ENCODE data around the gene KRTAP10-7. TPM values are rescaled to one million over a fixed set of nuclear protein-coding genes. Genes with fewer than 3 reads are reported as not detected.

Gene KRTAP10-7
- total and polyA plus RNA-seq, 9 donors = not detected

GRCh38 chr21:44558695-44559094, 41.7 kb upstream of the KRTAP10-7 start, which contains the start of gene KRTAP10-3:
KRTAP10-3 (minus strand) TSS chr21:44558795; CDS start chr21:44558715, 80 bp downstream.
- no peaks in the 10 kb centered on the region for H3K36me3 ChIP-seq (ENCODE audit: control insufficient read depth, insufficient read depth, low read length)
- H3K4me3 ChIP-seq (ENCODE audit: low read length) = no peak within 1 kb of the TSS
- H3K27ac ChIP-seq (ENCODE audit: low read length) = no peak within 1 kb of the TSS
- no peak for DNase-seq
- peaks cover 9% of the 10 kb centered on the region for H3K27me3 ChIP-seq (ENCODE audit: control insufficient read depth, insufficient read depth, low read length)
- peaks cover 3% of the 10 kb centered on the region for H3K4me1 ChIP-seq (ENCODE audit: control insufficient read depth, insufficient read depth, low read length)
- H3K9me3 ChIP-seq (replicated peaks; ENCODE audit: control insufficient read depth, low read depth, low read length) = no peaks in the 10 kb centered on the region
- 46% methylated on average over 5 of the region's 5 CpGs for WGBS (ENCODE audit: insufficient coverage)

DNA sequence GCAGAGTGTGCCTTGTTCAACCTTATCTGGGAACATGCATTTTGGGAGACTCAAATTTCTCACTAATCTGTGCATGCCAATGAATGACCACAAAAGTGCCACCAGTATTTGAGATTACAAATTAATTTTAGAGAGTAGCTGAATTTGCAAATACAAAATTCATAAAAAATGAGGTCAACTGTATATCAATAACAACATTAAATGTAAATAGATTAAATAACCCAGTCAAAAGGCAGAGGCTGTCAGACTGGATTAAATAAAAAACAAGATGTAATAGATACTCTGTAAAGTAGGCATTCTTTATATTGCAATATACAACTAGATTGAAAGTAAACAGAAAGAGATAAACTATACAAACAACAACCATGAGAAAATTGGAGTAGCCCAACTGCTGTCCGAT, 36.3 kb upstream of the KRTAP10-7 start:
- Histone ChIP-seq H3K4me1 (ENCODE audit: control insufficient read depth, insufficient read depth, low read length) (peaks cover 8% of the 10 kb centered on the region), H3K4me3 (ENCODE audit: low read length) (no peak overlapping the region), H3K36me3 (ENCODE audit: control insufficient read depth, insufficient read depth, low read length) (no peaks in the 10 kb centered on the region), H3K27ac (ENCODE audit: low read length) (no peak overlapping the region), H3K27me3 (ENCODE audit: control insufficient read depth, insufficient read depth, low read length) (no peaks in the 10 kb centered on the region), H3K9me3 (replicated peaks; ENCODE audit: control insufficient read depth, low read depth, low read length) (no peaks in the 10 kb centered on the region)
- DNase-seq = no peak
- no CpG with 5 or more reads among the region's 1 CpG for WGBS (ENCODE audit: insufficient coverage)

DNA sequence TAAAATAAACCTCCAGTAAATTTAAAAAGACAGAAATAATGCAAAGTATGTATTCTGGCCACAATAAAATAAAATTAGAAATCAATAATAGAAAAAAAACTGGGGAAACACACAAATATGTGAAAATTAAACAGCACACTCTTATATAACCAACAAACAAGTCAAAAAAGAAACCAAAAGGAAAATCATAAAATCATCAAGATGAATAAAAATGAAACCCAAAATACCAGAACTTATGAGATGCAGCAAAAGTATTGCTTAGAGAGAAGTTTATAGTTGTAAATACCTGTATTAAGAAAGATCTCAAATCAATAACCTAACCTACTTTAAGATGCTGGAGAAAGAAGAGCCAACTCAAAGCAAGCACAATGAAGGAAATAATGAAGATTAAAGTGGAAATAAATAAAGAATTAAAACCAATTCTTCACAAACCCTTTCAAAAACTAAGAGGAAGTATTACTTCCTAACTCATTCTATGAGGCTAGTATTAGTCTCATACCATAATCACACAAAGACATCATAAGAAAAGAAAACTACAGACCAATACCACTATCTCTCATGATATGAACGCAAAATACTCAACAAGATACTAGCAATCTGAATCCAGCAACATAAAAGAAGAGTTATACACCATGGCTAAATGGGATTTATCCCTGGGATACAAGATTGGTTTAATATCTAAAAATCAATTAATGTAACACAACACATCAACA, 35.4 kb upstream of the KRTAP10-7 start:
- Histone ChIP-seq H3K27ac (ENCODE audit: low read length) (no peak overlapping the region), H3K36me3 (ENCODE audit: control insufficient read depth, insufficient read depth, low read length) (no peaks in the 10 kb centered on the region), H3K9me3 (replicated peaks; ENCODE audit: control insufficient read depth, low read depth, low read length) (no peaks in the 10 kb centered on the region), H3K4me1 (ENCODE audit: control insufficient read depth, insufficient read depth, low read length) (peaks cover 11% of the 10 kb centered on the region), H3K27me3 (ENCODE audit: control insufficient read depth, insufficient read depth, low read length) (no peaks in the 10 kb centered on the region), H3K4me3 (ENCODE audit: low read length) (no peak overlapping the region)
- no peak for DNase-seq
- no CpG with 5 or more reads among the region's 1 CpG for WGBS (ENCODE audit: insufficient coverage)

DNA sequence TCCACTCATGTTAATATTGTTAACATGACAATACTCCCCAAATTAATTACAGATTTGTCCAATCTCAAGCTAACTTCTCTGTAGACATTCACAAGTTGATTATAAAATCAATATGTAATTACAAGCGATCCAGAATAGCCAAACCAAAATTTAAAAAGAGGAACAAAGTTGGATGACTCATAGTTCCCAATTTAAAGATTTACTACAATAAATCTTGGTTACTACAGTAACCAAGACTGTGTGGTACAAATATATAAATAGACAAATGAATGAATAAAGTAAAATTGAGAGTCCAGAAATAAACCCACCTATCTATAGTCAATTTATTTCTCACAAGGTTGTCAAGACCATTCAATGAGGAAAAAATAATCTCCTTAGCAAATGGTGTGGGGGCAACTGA, 34.0 kb upstream of the KRTAP10-7 start:
- H3K4me1 ChIP-seq (ENCODE audit: control insufficient read depth, insufficient read depth, low read length) = peaks cover 11% of the 10 kb centered on the region
- no peak overlapping the region for H3K27ac ChIP-seq (ENCODE audit: low read length)
- H3K27me3 ChIP-seq (ENCODE audit: control insufficient read depth, insufficient read depth, low read length) = peaks cover under 1% of the 10 kb centered on the region
- no peaks in the 10 kb centered on the region for H3K36me3 ChIP-seq (ENCODE audit: control insufficient read depth, insufficient read depth, low read length)
- no CpG with 5 or more reads among the region's 1 CpG for WGBS (ENCODE audit: insufficient coverage)
- no peak overlapping the region for H3K4me3 ChIP-seq (ENCODE audit: low read length)
- peaks cover 3% of the 10 kb centered on the region for H3K9me3 ChIP-seq (replicated peaks; ENCODE audit: control insufficient read depth, low read depth, low read length)
- DNase-seq = no peak

GRCh38 chr21:44567481-44568171, 32.8 kb upstream of the KRTAP10-7 start:
- H3K4me1 ChIP-seq (ENCODE audit: control insufficient read depth, insufficient read depth, low read length) = peaks cover 11% of the 10 kb centered on the region
- H3K4me3 ChIP-seq (ENCODE audit: low read length) = no peak overlapping the region
- WGBS (ENCODE audit: insufficient coverage) = 91% methylated on average over 18 of the region's 18 CpGs
- H3K27ac ChIP-seq (ENCODE audit: low read length) = no peak overlapping the region
- no peaks in the 10 kb centered on the region for H3K36me3 ChIP-seq (ENCODE audit: control insufficient read depth, insufficient read depth, low read length)
- no peak for DNase-seq
- peaks cover 5% of the 10 kb centered on the region for H3K9me3 ChIP-seq (replicated peaks; ENCODE audit: control insufficient read depth, low read depth, low read length)
- H3K27me3 ChIP-seq (ENCODE audit: control insufficient read depth, insufficient read depth, low read length) = peaks cover 7% of the 10 kb centered on the region

- peaks cover 11% of the 10 kb centered on the region for H3K4me1 ChIP-seq (ENCODE audit: control insufficient read depth, insufficient read depth, low read length)
- WGBS (ENCODE audit: insufficient coverage) = 69% methylated on average over 12 of the region's 12 CpGs
- H3K36me3 ChIP-seq (ENCODE audit: control insufficient read depth, insufficient read depth, low read length) = no peaks in the 10 kb centered on the region
- no peak overlapping the region for H3K4me3 ChIP-seq (ENCODE audit: low read length)
- H3K27ac ChIP-seq (ENCODE audit: low read length) = no peak overlapping the region
- peaks cover 7% of the 10 kb centered on the region for H3K27me3 ChIP-seq (ENCODE audit: control insufficient read depth, insufficient read depth, low read length)
- DNase-seq = no peak
- peaks cover 5% of the 10 kb centered on the region for H3K9me3 ChIP-seq (replicated peaks; ENCODE audit: control insufficient read depth, low read depth, low read length)
These were observed 32.1 kb upstream of the KRTAP10-7 start for GRCh38 chr21:44568261-44568660.

GRCh38 chr21:44568667-44569556, 31.5 kb upstream of the KRTAP10-7 start:
- peak; percentile 33 for DNase-seq
- 68% methylated on average over 24 of the region's 27 CpGs for WGBS (ENCODE audit: insufficient coverage)
- H3K36me3 ChIP-seq (ENCODE audit: control insufficient read depth, insufficient read depth, low read length) = no peaks in the 10 kb centered on the region

DNA sequence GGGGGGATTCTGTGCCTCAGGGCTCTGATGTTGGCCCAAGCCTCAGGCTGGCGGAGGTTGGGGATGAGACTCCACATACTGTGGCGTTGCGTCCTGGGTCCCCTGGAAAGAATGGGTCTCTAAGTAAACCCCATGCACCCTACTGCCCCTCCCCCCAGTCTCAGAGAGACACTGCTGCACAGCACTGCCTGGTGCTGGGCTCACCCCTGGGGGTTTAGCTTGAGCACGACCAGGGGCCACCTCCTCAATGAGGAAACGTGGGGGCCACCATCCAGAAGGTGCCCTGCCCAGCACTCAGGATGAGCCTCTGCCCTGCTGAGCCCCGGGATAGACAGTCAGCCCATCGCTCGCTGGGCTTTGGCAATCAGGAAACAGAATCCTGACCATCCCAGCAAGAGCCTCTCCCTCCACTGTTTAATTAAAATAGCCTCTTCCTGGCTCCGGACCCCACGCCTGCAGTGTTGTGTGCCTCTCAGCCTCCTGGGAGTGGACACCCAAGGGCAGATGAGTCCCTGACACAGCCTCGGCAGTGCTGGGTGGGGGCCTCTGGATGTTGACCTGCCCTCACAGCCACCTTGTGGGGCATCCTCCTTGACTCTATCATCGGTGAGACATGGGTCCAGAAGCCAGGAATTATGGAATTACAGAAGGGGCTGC, 30.4 kb upstream of the KRTAP10-7 start:
- H3K9me3 ChIP-seq (replicated peaks; ENCODE audit: control insufficient read depth, low read depth, low read length) = peaks cover 5% of the 10 kb centered on the region
- H3K36me3 ChIP-seq (ENCODE audit: control insufficient read depth, insufficient read depth, low read length) = no peaks in the 10 kb centered on the region
- H3K27me3 ChIP-seq (ENCODE audit: control insufficient read depth, insufficient read depth, low read length) = peaks cover 7% of the 10 kb centered on the region
- peaks cover 11% of the 10 kb centered on the region for H3K4me1 ChIP-seq (ENCODE audit: control insufficient read depth, insufficient read depth, low read length)
- H3K27ac ChIP-seq (ENCODE audit: low read length) = no peak overlapping the region
- WGBS (ENCODE audit: insufficient coverage) = 87% methylated on average over 10 of the region's 12 CpGs
- no peak overlapping the region for H3K4me3 ChIP-seq (ENCODE audit: low read length)
- no peak for DNase-seq

More at GRCh38 chr21:44568667-44569556, 31.5 kb upstream of the KRTAP10-7 start:
- Histone ChIP-seq H3K9me3 (replicated peaks; ENCODE audit: control insufficient read depth, low read depth, low read length) (peaks cover 5% of the 10 kb centered on the region), H3K27ac (ENCODE audit: low read length) (no peak overlapping the region), H3K27me3 (ENCODE audit: control insufficient read depth, insufficient read depth, low read length) (peaks cover 7% of the 10 kb centered on the region), H3K4me1 (ENCODE audit: control insufficient read depth, insufficient read depth, low read length) (peaks cover 11% of the 10 kb centered on the region), H3K4me3 (ENCODE audit: low read length) (no peak overlapping the region)

GRCh38 chr21:44571296-44571695, 29.1 kb upstream of the KRTAP10-7 start:
- H3K27me3 ChIP-seq (ENCODE audit: control insufficient read depth, insufficient read depth, low read length) = peaks cover 7% of the 10 kb centered on the region
- peaks cover 11% of the 10 kb centered on the region for H3K4me1 ChIP-seq (ENCODE audit: control insufficient read depth, insufficient read depth, low read length)
- peaks cover 5% of the 10 kb centered on the region for H3K9me3 ChIP-seq (replicated peaks; ENCODE audit: control insufficient read depth, low read depth, low read length)
- DNase-seq = no peak
- H3K36me3 ChIP-seq (ENCODE audit: control insufficient read depth, insufficient read depth, low read length) = no peaks in the 10 kb centered on the region
- no peak overlapping the region for H3K4me3 ChIP-seq (ENCODE audit: low read length)
- 78% methylated on average over 2 of the region's 4 CpGs for WGBS (ENCODE audit: insufficient coverage)
- no peak overlapping the region for H3K27ac ChIP-seq (ENCODE audit: low read length)

Data from muscle of leg (tissue), 11 donors.